H1 (cell line): ENCODE data around the gene MRPL55. TPM values are rescaled to one million over a fixed set of nuclear protein-coding genes. Genes with fewer than 3 reads are reported as not detected.

ENCODE experiments used
- CTCF ChIA-PET: fragments of 300-600 bp; sonication (Branson Sonifier 250); formaldehyde crosslinking; loops from one replicate; lab custom pipeline; 2021; ENCODE audit not compliant: partially characterized antibody; lab: Charles Lee
- POLR2A ChIA-PET: fragments of 300-600 bp; sonication (Branson Sonifier 250); formaldehyde crosslinking; loops from one replicate; lab custom pipeline; 2021; ENCODE audit warnings: inconsistent platforms; ENCODE audit not compliant: partially characterized antibody; lab: Charles Lee
- DNase-seq, 2 experiments: peaks; one replicate each; pipeline versions ENCODE4 v3.0.0 to v3.0.0-alpha.2; 2010 to 2022; ENCODE audit warnings: low spot score in 2 of 2, low read depth in 1 of 2, mixed read lengths in 1 of 2
- FAIRE-seq: peaks from 2 replicates; lab custom pipeline; 2011; peaks lifted over from hg19 to GRCh38; lab: Jason Lieb, UNC
- H2AFZ ChIP-seq: 2 replicates; pipeline ENCODE4 v1.8.1; 2012; ENCODE audit warnings: low read length, inconsistent platforms
- H2AK5ac ChIP-seq: 2 replicates; pipeline ENCODE4 v1.6.1; 2013; ENCODE audit warnings: low read depth, low read length
- H2BK120ac ChIP-seq: replicated peaks from 2 replicates; pipeline ENCODE3; 2013; ENCODE audit warnings: low read depth, low read length, inconsistent platforms
- H2BK12ac ChIP-seq: 2 replicates; pipeline ENCODE4 v1.6.1; 2013; ENCODE audit warnings: low read depth, low read length
- H2BK15ac ChIP-seq: 2 replicates; pipeline ENCODE4 v1.6.1; 2013; ENCODE audit warnings: low read length
- H2BK20ac ChIP-seq: 2 replicates; pipeline ENCODE4 v1.6.1; 2013; ENCODE audit warnings: low read length
- H2BK5ac ChIP-seq: 2 replicates; pipeline ENCODE4 v1.6.1; 2013; ENCODE audit warnings: low read depth, low read length
- H3K14ac ChIP-seq: 2 replicates; pipeline ENCODE4 v1.6.1; 2013; ENCODE audit warnings: inconsistent platforms; ENCODE audit not compliant: insufficient read length
- H3K18ac ChIP-seq: 2 replicates; pipeline ENCODE4 v1.6.1; 2013; ENCODE audit warnings: low read length; ENCODE audit errors: extremely low read depth
- H3K23ac ChIP-seq: 2 replicates; pipeline ENCODE4 v1.6.1; 2013; ENCODE audit warnings: inconsistent platforms; ENCODE audit not compliant: insufficient read length
- H3K23me2 ChIP-seq: 2 replicates; pipeline ENCODE4 v1.6.1; 2013; ENCODE audit warnings: low read depth, low read length
- H3K27ac ChIP-seq: 2 replicates; pipeline ENCODE4 v1.6.1; 2011; ENCODE audit warnings: low read depth, low read length, inconsistent platforms
- H3K27me3 ChIP-seq, 4 experiments: replicated peaks in 1 of 4; 1 replicate in 1 of 4; 2 replicates in 3 of 4; pipeline versions ENCODE4 v1.6.1 to v1.8.1; 2011 to 2013; ENCODE audit warnings: low read length in 3 of 4, mild to moderate bottlenecking in 3 of 4, inconsistent platforms in 2 of 4, mixed read lengths in 2 of 4, moderate library complexity in 1 of 4; ENCODE audit not compliant: control insufficient read depth in 3 of 4, insufficient read depth in 3 of 4; ENCODE audit errors: extremely low read depth in 1 of 4
- H3K36me3 ChIP-seq, 4 experiments: 2 replicates each; pipeline versions ENCODE4 v1.6.1 to v1.8.1; 2011 to 2013; ENCODE audit warnings: mild to moderate bottlenecking in 4 of 4, low read length in 3 of 4, moderate library complexity in 2 of 4, control low read depth in 1 of 4, inconsistent platforms in 1 of 4; ENCODE audit not compliant: insufficient read depth in 4 of 4, control insufficient read depth in 2 of 4
- H3K4ac ChIP-seq: replicated peaks from 2 replicates; pipeline ENCODE3; 2013; ENCODE audit warnings: low read length, low read depth, mixed read lengths, inconsistent platforms; ENCODE audit not compliant: insufficient read length
- H3K4me1 ChIP-seq, 4 experiments: replicated peaks in 1 of 4; 1 replicate in 1 of 4; 2 replicates in 3 of 4; pipeline versions ENCODE4 v1.6.1 to v1.8.1; 2011 to 2013; ENCODE audit warnings: low read length in 3 of 4, inconsistent platforms in 2 of 4, mixed read lengths in 1 of 4; ENCODE audit not compliant: insufficient read depth in 4 of 4, control insufficient read depth in 3 of 4
- H3K4me2 ChIP-seq, 2 experiments: 2 replicates each; pipeline versions ENCODE4 v1.6.1 to v1.8.1; 2011 to 2013; ENCODE audit warnings: low read depth in 2 of 2, low read length in 2 of 2, control low read depth in 1 of 2, inconsistent platforms in 1 of 2, mild to moderate bottlenecking in 1 of 2; ENCODE audit not compliant: insufficient read depth in 1 of 2
- H3K4me3 ChIP-seq, 4 experiments: fragments of 200-600, 300-600 bp in 1 of 4; sonication (generic), shearing (Covaris generic), sonication (Bioruptor Twin) in 1 of 4; 2 replicates each; pipeline versions ENCODE4 v1.5.1 to v1.8.1; 2011 to 2016; ENCODE audit warnings: low read length in 4 of 4, low read depth in 3 of 4, control low read depth in 2 of 4, inconsistent platforms in 2 of 4, mild to moderate bottlenecking in 2 of 4, mixed read lengths in 1 of 4, moderate library complexity in 1 of 4; ENCODE audit not compliant: insufficient read depth in 2 of 4; ENCODE audit errors: extremely low read depth in 1 of 4
- H3K56ac ChIP-seq: replicated peaks from 2 replicates; pipeline ENCODE3; 2013; ENCODE audit warnings: low read depth, mild to moderate bottlenecking, mixed read lengths, low read length, inconsistent platforms; ENCODE audit not compliant: insufficient read length
- H3K79me1 ChIP-seq: 2 replicates; pipeline ENCODE4 v1.6.1; 2013; ENCODE audit warnings: low read depth, low read length, control low read depth
- H3K79me2 ChIP-seq, 2 experiments: 2 replicates each; pipeline versions ENCODE4 v1.6.1 to v1.8.1; 2012 to 2013; ENCODE audit warnings: low read length in 2 of 2, mild to moderate bottlenecking in 2 of 2, inconsistent platforms in 1 of 2; ENCODE audit not compliant: insufficient read depth in 2 of 2, control insufficient read depth in 1 of 2
- H3K9ac ChIP-seq, 4 experiments: replicated peaks in 1 of 4; 1 replicate in 1 of 4; 2 replicates in 3 of 4; pipeline versions ENCODE4 v1.6.1 to v1.8.1; 2011 to 2013; ENCODE audit warnings: low read depth in 3 of 4, low read length in 3 of 4, control low read depth in 2 of 4, mild to moderate bottlenecking in 2 of 4, moderate library complexity in 2 of 4, inconsistent platforms in 1 of 4; ENCODE audit errors: extremely low read depth in 1 of 4
- H3K9me3 ChIP-seq, 2 experiments: 2 replicates each; pipeline versions ENCODE4 v1.6.1 to v1.8.1; 2012 to 2013; ENCODE audit warnings: mild to moderate bottlenecking in 2 of 2, moderate library complexity in 2 of 2, control low read depth in 1 of 2, inconsistent platforms in 1 of 2, low read depth in 1 of 2, low read length in 1 of 2, mixed read lengths in 1 of 2; ENCODE audit not compliant: insufficient read depth in 2 of 2
- H4K20me1 ChIP-seq, 2 experiments: replicated peaks in 1 of 2; 2 replicates each; pipeline versions ENCODE3 to v1.8.1; 2011 to 2013; ENCODE audit warnings: inconsistent platforms in 2 of 2, low read length in 2 of 2, mild to moderate bottlenecking in 1 of 2; ENCODE audit not compliant: insufficient read depth in 2 of 2, control insufficient read depth in 1 of 2
- H4K5ac ChIP-seq: 2 replicates; pipeline ENCODE4 v1.6.1; 2013; ENCODE audit warnings: low read length, low read depth, mixed read lengths, inconsistent platforms; ENCODE audit not compliant: insufficient read length
- H4K8ac ChIP-seq: 2 replicates; pipeline ENCODE4 v1.8.0; 2013; ENCODE audit warnings: mild to moderate bottlenecking, moderate library complexity, low read length, inconsistent platforms; ENCODE audit not compliant: insufficient read depth; ENCODE audit errors: extremely low read depth
- H4K91ac ChIP-seq: replicated peaks from 2 replicates; pipeline ENCODE3; 2013; ENCODE audit warnings: low read length, mixed read lengths, inconsistent platforms; ENCODE audit not compliant: insufficient read length
- POU5F1 ChIP-seq: IDR thresholded peaks from 2 replicates; pipeline ENCODE4 v1.6.1; 2011; ENCODE audit warnings: low read depth, mild to moderate bottlenecking, low read length, moderate library complexity
- TEAD4 ChIP-seq: IDR thresholded peaks from 2 replicates; pipeline ENCODE4 v1.6.1; 2012; ENCODE audit warnings: low read depth, low read length, inconsistent platforms, mixed read lengths
- WGBS, 2 experiments: shearing (Covaris generic) in 1 of 2; methylation state at CpG; one replicate each; pipeline versions ENCODE4 v1.1.6 to v1.1.7; 2013 to 2015; ENCODE audit warnings: low lambda C conversion rate in 2 of 2, mixed read lengths in 2 of 2, inconsistent platforms in 1 of 2, low coverage in 1 of 2, missing lambda C conversion rate in 1 of 2; ENCODE audit not compliant: insufficient replicate concordance in 2 of 2, insufficient coverage in 1 of 2, insufficient read length in 1 of 2; ENCODE audit errors: extremely low coverage in 1 of 2, missing lambda C conversion rate in 1 of 2; 5-methylcytosine and 5-hydroxymethylcytosine counted together
- polyA plus RNA-seq, 7 experiments: library from polyadenylated mRNA; depleted of rRNA in 3 of 7; stranded (reverse) in 5 of 7; unstranded in 2 of 7; fragments of >200 nt in 5 of 7; fragments of 200-250 nt in 2 of 7; gene quantifications; 1 replicate in 5 of 7; 2 replicates in 1 of 7; 4 replicates in 1 of 7; pipeline versions ENCODE4 v1.2.1 to v1.2.3, GENCODE V29; 2011 to 2013; ENCODE audit warnings: missing spikeins in 2 of 7, mixed read lengths in 2 of 7
- total RNA-seq: library from RNA; stranded (reverse); fragmentation: NEBNext Ultra II Directional; extraction: Animal tissue kit (Norgen Biotek cat#: 25700); gene quantifications from 2 replicates; pipeline ENCODE4 v1.2.1, GENCODE V29; 2021
- TF ChIP-seq, protein P1 (sequence below): IDR thresholded peaks from 2 replicates; pipeline ENCODE4 v1.6.1; 2012; ENCODE audit warnings: low read length, inconsistent platforms

MRPL55 gene
- total and polyA plus RNA-seq, 2 of the 8 experiments (the other 6 are each of a cell fraction or from before 2014, with no cell fraction given): 59.0 to 244 TPM

DNA sequence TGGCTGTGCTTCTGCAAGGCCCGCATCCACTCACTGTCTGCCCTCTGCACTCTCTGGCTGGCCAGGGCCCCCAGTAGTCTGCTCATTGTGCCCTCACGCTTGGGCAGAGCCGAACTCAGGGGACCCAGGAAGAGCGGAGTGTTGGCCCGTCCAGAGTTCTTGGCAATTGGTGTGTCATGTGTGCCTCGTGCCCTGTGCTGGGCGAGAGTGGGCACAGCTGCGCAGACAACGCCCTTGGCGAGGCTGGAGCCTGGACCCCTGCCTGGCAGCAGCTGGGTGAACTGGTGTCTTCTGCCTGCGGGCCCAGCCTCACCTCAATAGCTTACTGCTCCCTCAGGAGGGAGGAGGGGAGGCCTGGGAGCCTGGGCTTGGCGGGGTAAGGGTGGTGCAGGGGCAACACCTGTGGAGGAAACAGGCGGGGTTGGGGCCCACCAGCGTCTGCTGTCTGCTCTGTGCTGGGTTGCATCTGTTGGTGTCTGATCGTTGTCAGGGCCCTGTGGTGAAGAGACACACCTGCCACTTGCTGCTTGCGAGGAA is 33.1 kb upstream of the MRPL55 start:
- H2AK5ac ChIP-seq: no peak overlapping the region
- peaks cover 0 to 43% of the 10 kb centered on the region in 2 experiments; a peak in 3 of 4 replicates for H3K79me2 ChIP-seq
- WGBS, 2 experiments: 85% methylated on average over 12 of the region's 16 CpGs; no CpG with 5 or more reads in 1 of the 2 experiments
- no peak overlapping the region for H3K14ac ChIP-seq
- no peak overlapping the region for H4K8ac ChIP-seq
- no peak overlapping the region for H3K9ac ChIP-seq
- no peak overlapping the region for H3K23ac ChIP-seq
- CTCF ChIA-PET: interaction anchor here (1.4 to 1.8 kb wide), 5 partner anchors 11 to 138 kb away, joined by 3 to 12 read pairs (median 5); partner anchors contain the start of gene IBA57
- no peak for DNase-seq
- H2BK15ac ChIP-seq: no peak overlapping the region
- no peak overlapping the region for H3K56ac ChIP-seq
- H3K36me3 ChIP-seq: no peaks in the 10 kb centered on the region
- peaks cover 0 to 4% (median under 1%) of the 10 kb centered on the region in 4 experiments; a peak in 2 of 7 replicates for H3K27me3 ChIP-seq
- no peak overlapping the region for H3K4me3 ChIP-seq
- no peak overlapping the region for H4K5ac ChIP-seq
- peaks cover 0 to 10% (median 6%) of the 10 kb centered on the region in 4 experiments; a peak in 5 of 7 replicates for H3K4me1 ChIP-seq
- H4K20me1 ChIP-seq: peaks cover 8 to 27% of the 10 kb centered on the region in 2 experiments
- no peak overlapping the region for H3K4me2 ChIP-seq
- POLR2A ChIA-PET: interaction anchor here (0.7 to 3.9 kb wide), 6 partner anchors 8 to 69 kb away, joined by 3 to 30 read pairs (median 4); partner anchors contain the start of genes GJC2 and IBA57
- H2BK20ac ChIP-seq: no peak overlapping the region
- peaks cover 5% of the 10 kb centered on the region; the same call in 1 of the 2 replicates for H3K23me2 ChIP-seq
- H2BK120ac ChIP-seq: no peak overlapping the region
- H3K4ac ChIP-seq: no peak overlapping the region
- H2AFZ ChIP-seq: no peak overlapping the region
- no peak overlapping the region for H3K27ac ChIP-seq
- H2BK12ac ChIP-seq: no peak overlapping the region
- H3K79me1 ChIP-seq: peaks cover 23% of the 10 kb centered on the region
- H4K91ac ChIP-seq: no peak overlapping the region
- H2BK5ac ChIP-seq: no peak overlapping the region
- no peak overlapping the region for H3K18ac ChIP-seq
- no peak for FAIRE-seq
- no peaks in the 10 kb centered on the region for H3K9me3 ChIP-seq
- TF ChIP-seq, protein P1, sequence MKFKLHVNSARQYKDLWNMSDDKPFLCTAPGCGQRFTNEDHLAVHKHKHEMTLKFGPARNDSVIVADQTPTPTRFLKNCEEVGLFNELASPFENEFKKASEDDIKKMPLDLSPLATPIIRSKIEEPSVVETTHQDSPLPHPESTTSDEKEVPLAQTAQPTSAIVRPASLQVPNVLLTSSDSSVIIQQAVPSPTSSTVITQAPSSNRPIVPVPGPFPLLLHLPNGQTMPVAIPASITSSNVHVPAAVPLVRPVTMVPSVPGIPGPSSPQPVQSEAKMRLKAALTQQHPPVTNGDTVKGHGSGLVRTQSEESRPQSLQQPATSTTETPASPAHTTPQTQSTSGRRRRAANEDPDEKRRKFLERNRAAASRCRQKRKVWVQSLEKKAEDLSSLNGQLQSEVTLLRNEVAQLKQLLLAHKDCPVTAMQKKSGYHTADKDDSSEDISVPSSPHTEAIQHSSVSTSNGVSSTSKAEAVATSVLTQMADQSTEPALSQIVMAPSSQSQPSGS: no peak
- no peak for TF ChIP-seq POU5F1
- no peak for TF ChIP-seq TEAD4
